IMR-90 (cell line): ENCODE results near the gene AGBL1. TPM values are rescaled to one million over a fixed set of nuclear protein-coding genes. Genes with fewer than 3 reads are reported as not detected.

Source experiments
- ATAC-seq: fragments of 200-7000 bp; cut with Tn5 transposase; 2 replicates; pipeline ENCODE4 v1.9.1; 2020; ENCODE audit warnings: low read depth, mild to moderate bottlenecking, moderate library complexity
- BruUV-seq: library from RNA; stranded (reverse); fragments of 400-500 nt; replicated peaks from 2 replicates; lab custom pipeline; 2021; lab: Mats Ljungman, UMichigan
- CTCF ChIA-PET: fragments of 300-600 bp; formaldehyde crosslinking; extraction: SDS; loops from one replicate; lab custom pipeline; 2021; ENCODE audit warnings: antibody characterized with exemption; lab: Yijun Ruan, JAX
- POLR2A ChIA-PET: fragments of 300-600 bp; sonication (Branson Sonifier 250); formaldehyde crosslinking; loops from one replicate; lab custom pipeline; 2022; ENCODE audit warnings: antibody characterized with exemption; ENCODE audit not compliant: unreplicated experiment; lab: Charles Lee
- DNase-seq: peaks from one replicate; pipeline ENCODE4 v3.0.0; 2013
- H2AFZ ChIP-seq: replicated peaks from 2 replicates; pipeline ENCODE3; 2013; ENCODE audit warnings: low read length, mild to moderate bottlenecking; ENCODE audit not compliant: poor library complexity
- H2AK5ac ChIP-seq: 2 replicates; pipeline ENCODE4 v1.6.1; 2013; ENCODE audit warnings: low read depth, low read length, inconsistent platforms
- H2AK9ac ChIP-seq: replicated peaks from 2 replicates; pipeline ENCODE3; 2013; ENCODE audit warnings: mild to moderate bottlenecking, low read depth, low read length, moderate library complexity; ENCODE audit not compliant: poor library complexity
- H2BK120ac ChIP-seq: 2 replicates; pipeline ENCODE4 v1.6.1; 2013; ENCODE audit warnings: low read depth, low read length, inconsistent platforms
- H2BK15ac ChIP-seq: 3 replicates; pipeline ENCODE4 v1.6.1; 2013; ENCODE audit warnings: low read depth, low read length, inconsistent platforms
- H2BK20ac ChIP-seq: 2 replicates; pipeline ENCODE4 v1.6.1; 2013; ENCODE audit warnings: low read depth, mild to moderate bottlenecking, inconsistent platforms, low read length, moderate library complexity
- H2BK5ac ChIP-seq: 2 replicates; pipeline ENCODE4 v1.6.1; 2013; ENCODE audit warnings: mild to moderate bottlenecking, low read depth, low read length, inconsistent platforms; ENCODE audit not compliant: poor library complexity, severe bottlenecking
- H3K14ac ChIP-seq: replicated peaks from 2 replicates; pipeline ENCODE4 v1.6.1; 2013; ENCODE audit warnings: low read depth, low read length, inconsistent platforms
- H3K18ac ChIP-seq: 2 replicates; pipeline ENCODE4 v1.6.1; 2013; ENCODE audit warnings: low read depth, low read length, control low read depth
- H3K23ac ChIP-seq: 2 replicates; pipeline ENCODE4 v1.6.1; 2013; ENCODE audit warnings: low read depth, low read length, inconsistent platforms
- H3K27ac ChIP-seq: 2 replicates; pipeline ENCODE4 v1.5.1; 2013; ENCODE audit warnings: mild to moderate bottlenecking, control low read depth, low read length; ENCODE audit not compliant: insufficient read depth
- H3K27me3 ChIP-seq: 2 replicates; pipeline ENCODE4 v1.6.1; 2013; ENCODE audit warnings: low read length; ENCODE audit not compliant: control insufficient read depth, insufficient read depth
- H3K36me3 ChIP-seq: 2 replicates; pipeline ENCODE4 v1.6.1; 2013; ENCODE audit warnings: low read length, mixed read lengths; ENCODE audit not compliant: control insufficient read depth, insufficient read depth
- H3K4ac ChIP-seq: 2 replicates; pipeline ENCODE4 v1.6.1; 2013; ENCODE audit warnings: low read depth, low read length, inconsistent platforms
- H3K4me1 ChIP-seq: 2 replicates; pipeline ENCODE4 v1.6.1; 2013; ENCODE audit warnings: low read length, mixed read lengths; ENCODE audit not compliant: control insufficient read depth, insufficient read depth
- H3K4me2 ChIP-seq: 2 replicates; pipeline ENCODE4 v1.6.1; 2013; ENCODE audit warnings: low read depth, mild to moderate bottlenecking, control low read depth, low read length, moderate library complexity
- H3K4me3 ChIP-seq: 2 replicates; pipeline ENCODE4 v1.5.1; 2013; ENCODE audit warnings: low read depth, mild to moderate bottlenecking, control low read depth, low read length, moderate library complexity; ENCODE audit not compliant: insufficient read depth
- H3K56ac ChIP-seq: 2 replicates; pipeline ENCODE4 v1.6.1; 2013; ENCODE audit warnings: low read length, inconsistent platforms; ENCODE audit not compliant: insufficient read depth; ENCODE audit errors: extremely low read depth
- H3K79me1 ChIP-seq, 2 experiments: 2 replicates each; pipeline ENCODE4 v1.6.1; 2013; ENCODE audit warnings: low read length in 2 of 2, inconsistent platforms in 1 of 2, low read depth in 1 of 2
- H3K9ac ChIP-seq: 2 replicates; pipeline ENCODE4 v1.6.1; 2013; ENCODE audit warnings: low read depth, low read length, control low read depth
- H3K9me1 ChIP-seq: 2 replicates; pipeline ENCODE4 v1.6.1; 2013; ENCODE audit warnings: low read length, inconsistent platforms; ENCODE audit not compliant: insufficient read depth
- H3K9me3 ChIP-seq: 2 replicates; pipeline ENCODE4 v1.6.1; 2013; ENCODE audit warnings: low read length; ENCODE audit not compliant: control insufficient read depth, insufficient read depth
- H4K20me1 ChIP-seq: 2 replicates; pipeline ENCODE4 v1.6.1; 2013; ENCODE audit warnings: low read length, inconsistent platforms; ENCODE audit not compliant: insufficient read depth
- H4K5ac ChIP-seq: 2 replicates; pipeline ENCODE4 v1.6.1; 2013; ENCODE audit warnings: mild to moderate bottlenecking, low read depth, low read length, control low read depth
- H4K8ac ChIP-seq, 2 experiments: 2 replicates each; pipeline ENCODE4 v1.6.1; 2013; ENCODE audit warnings: low read depth in 2 of 2, low read length in 2 of 2, control low read depth in 1 of 2, inconsistent platforms in 1 of 2
- H4K91ac ChIP-seq: 2 replicates; pipeline ENCODE4 v1.6.1; 2013; ENCODE audit warnings: low read depth, low read length, inconsistent platforms; ENCODE audit not compliant: insufficient read depth
- CEBPB ChIP-seq: IDR thresholded peaks from 2 replicates; pipeline ENCODE4 v1.6.1; 2012; ENCODE audit warnings: low read depth, low read length, improper control_type of control experiment
- CHD1 ChIP-seq: IDR thresholded peaks from 2 replicates; pipeline ENCODE4 v1.6.1; 2012; ENCODE audit warnings: low read depth, low read length, improper control_type of control experiment
- FOS ChIP-seq: fragments of 150-350 bp; IDR thresholded peaks from 2 replicates; pipeline ENCODE4 v1.6.1; 2016; ENCODE audit warnings: low read depth, low read length
- MAFK ChIP-seq: IDR thresholded peaks from 2 replicates; pipeline ENCODE4 v1.6.1; 2012; ENCODE audit warnings: low read depth, low read length, improper control_type of control experiment
- MAZ ChIP-seq: IDR thresholded peaks from 2 replicates; pipeline ENCODE4 v1.6.1; 2012; ENCODE audit warnings: low read depth, mild to moderate bottlenecking, low read length, improper control_type of control experiment, moderate library complexity, borderline replicate concordance
- NFE2L2 ChIP-seq: fragments of 150-350 bp; IDR thresholded peaks from 2 replicates; pipeline ENCODE4 v1.6.1; 2016; ENCODE audit warnings: low read depth, mild to moderate bottlenecking, low read length
- POLR2A ChIP-seq: IDR thresholded peaks from 2 replicates; pipeline ENCODE4 v1.6.1; 2012; ENCODE audit warnings: mild to moderate bottlenecking, low read depth, low read length
- RCOR1 ChIP-seq: IDR thresholded peaks from 2 replicates; pipeline ENCODE4 v1.6.1; 2012; ENCODE audit warnings: mild to moderate bottlenecking, low read length, improper control_type of control experiment; ENCODE audit not compliant: insufficient replicate concordance
- RFX5 ChIP-seq: IDR thresholded peaks from 2 replicates; pipeline ENCODE4 v1.8.0; 2012; ENCODE audit warnings: low read depth, mild to moderate bottlenecking, low read length, moderate library complexity
- SMC3 ChIP-seq: fragments of 150-350 bp; IDR thresholded peaks from 2 replicates; pipeline ENCODE4 v1.6.1; 2016; ENCODE audit warnings: low read depth, mild to moderate bottlenecking, antibody characterized with exemption, low read length, moderate library complexity
- WGBS, 2 experiments: methylation state at CpG; one replicate each; pipeline versions ENCODE4 v1.1.5 to v1.1.7; 2013; ENCODE audit warnings: missing lambda C conversion rate in 2 of 2; ENCODE audit not compliant: insufficient read length in 1 of 2; ENCODE audit errors: extremely low coverage in 2 of 2; 5-methylcytosine and 5-hydroxymethylcytosine counted together
- dilution Hi-C: fragments of 300-500 bp; cut with HindIII; formaldehyde crosslinking; loops from one replicate; pipeline ENCODE4 v1.14.3; 2018; ENCODE audit warnings: low sequenced_read_pairs; ENCODE audit not compliant: unreplicated experiment
- in situ Hi-C: fragments of 300-500 bp; cut with MboI; formaldehyde crosslinking; loops from 3 replicates; pipeline ENCODE4 v1.14.3; 2019; ENCODE audit warnings: low sequenced_read_pairs, inconsistent platforms, mixed read lengths
- intact Hi-C: fragments of 100-400 bp; cut with micrococcal nuclease; formaldehyde crosslinking; loops from 2 replicates; pipeline ENCODE4 v1.10.0; 2022
- polyA plus RNA-seq, 3 experiments: library from polyadenylated mRNA; depleted of rRNA; stranded (reverse); fragments of >200 nt; gene quantifications; 2 replicates each; pipeline ENCODE4 v1.2.3, GENCODE V29; 2012; ENCODE audit warnings: low replicate concordance in 1 of 3
- total RNA-seq: library from RNA; depleted of rRNA; stranded (reverse); fragments of >200 nt; gene quantifications from 2 replicates; pipeline ENCODE4 v1.2.3, GENCODE V29; 2012
- TF ChIP-seq, protein P1 (sequence below): conservative IDR thresholded peaks from 2 replicates; pipeline ENCODE4 v1.5.1; 2012; ENCODE audit warnings: mild to moderate bottlenecking, low read depth, low read length, improper control_type of control experiment
- TF ChIP-seq, protein P2 (sequence below): fragments of 150-350 bp; IDR thresholded peaks from 2 replicates; pipeline ENCODE4 v1.6.1; 2016; ENCODE audit warnings: low read depth, mild to moderate bottlenecking, low read length, moderate library complexity, borderline replicate concordance
- TF ChIP-seq, protein P3 (sequence below): fragments of 150-350 bp; IDR thresholded peaks from 2 replicates; pipeline ENCODE4 v1.6.1; 2017; ENCODE audit warnings: mild to moderate bottlenecking, antibody characterized with exemption, low read length, low read depth

Gene AGBL1
- total and polyA plus RNA-seq, 2 of the 4 experiments (the other 2 are of a cell fraction) = not detected

DNA sequence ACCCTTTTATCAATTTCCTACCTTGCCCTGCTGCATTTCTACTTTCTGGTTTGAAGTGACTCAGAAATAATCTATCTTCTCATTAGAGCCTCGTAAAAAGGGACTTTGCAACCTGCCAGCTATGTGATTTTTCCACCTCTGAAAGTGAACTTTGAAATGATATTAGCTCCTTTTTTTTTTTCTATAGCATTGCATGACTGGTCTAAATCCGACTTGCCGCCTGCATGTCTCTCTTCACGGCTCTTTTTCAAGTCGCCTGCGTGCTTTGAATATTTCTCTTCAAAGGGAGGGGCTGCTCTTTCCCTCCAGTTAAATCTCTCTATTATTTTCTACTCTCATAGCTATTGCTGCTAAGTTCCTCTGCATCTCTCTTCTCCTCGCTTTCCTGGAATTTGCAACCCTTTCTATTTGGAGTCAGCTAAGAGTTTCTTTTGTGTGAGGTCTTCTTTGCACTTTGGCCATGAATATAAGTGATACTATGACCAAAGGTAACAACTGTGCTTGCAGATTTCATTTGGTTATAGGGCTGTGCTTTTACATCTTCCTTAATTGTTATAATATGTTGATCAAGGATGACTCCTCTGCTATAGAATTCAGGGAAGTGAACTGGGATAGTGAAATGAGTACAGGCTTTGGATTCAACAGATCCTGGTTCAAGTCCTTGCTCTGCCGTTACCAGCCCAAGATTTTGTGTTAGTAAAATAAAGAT, 541.1 kb downstream of the AGBL1 start:
- no peak overlapping the region for H4K5ac ChIP-seq
- no peak overlapping the region for H3K56ac ChIP-seq
- DNase-seq (no peak), ATAC-seq (no peak)
- no peak overlapping the region for H2BK120ac ChIP-seq
- no peak overlapping the region for H3K4me2 ChIP-seq
- H2BK20ac ChIP-seq = no peak overlapping the region
- no peak overlapping the region for H3K18ac ChIP-seq
- intact Hi-C loops (no loop called here), dilution Hi-C loops (no loop called here), in situ Hi-C loops (no loop called here)
- H3K9ac ChIP-seq = no peak overlapping the region
- no peak overlapping the region for H4K91ac ChIP-seq
- no peak overlapping the region for H2AK5ac ChIP-seq
- no peak overlapping the region for H3K23ac ChIP-seq
- H3K4ac ChIP-seq = no peak overlapping the region
- H3K79me1 ChIP-seq = no peaks in the 10 kb centered on the region
- H4K8ac ChIP-seq = no peak overlapping the region
- no peaks in the 10 kb centered on the region for H3K36me3 ChIP-seq
- H3K27ac ChIP-seq = no peak overlapping the region
- H2AK9ac ChIP-seq = no peak overlapping the region
- no peaks in the 10 kb centered on the region for H3K4me1 ChIP-seq
- H3K4me3 ChIP-seq = no peak overlapping the region
- no peak overlapping the region for H2BK5ac ChIP-seq
- no peak for TF ChIP-seq CEBPB
- TF ChIP-seq FOS = no peak
- TF ChIP-seq NFE2L2 = no peak
- TF ChIP-seq, protein P1, sequence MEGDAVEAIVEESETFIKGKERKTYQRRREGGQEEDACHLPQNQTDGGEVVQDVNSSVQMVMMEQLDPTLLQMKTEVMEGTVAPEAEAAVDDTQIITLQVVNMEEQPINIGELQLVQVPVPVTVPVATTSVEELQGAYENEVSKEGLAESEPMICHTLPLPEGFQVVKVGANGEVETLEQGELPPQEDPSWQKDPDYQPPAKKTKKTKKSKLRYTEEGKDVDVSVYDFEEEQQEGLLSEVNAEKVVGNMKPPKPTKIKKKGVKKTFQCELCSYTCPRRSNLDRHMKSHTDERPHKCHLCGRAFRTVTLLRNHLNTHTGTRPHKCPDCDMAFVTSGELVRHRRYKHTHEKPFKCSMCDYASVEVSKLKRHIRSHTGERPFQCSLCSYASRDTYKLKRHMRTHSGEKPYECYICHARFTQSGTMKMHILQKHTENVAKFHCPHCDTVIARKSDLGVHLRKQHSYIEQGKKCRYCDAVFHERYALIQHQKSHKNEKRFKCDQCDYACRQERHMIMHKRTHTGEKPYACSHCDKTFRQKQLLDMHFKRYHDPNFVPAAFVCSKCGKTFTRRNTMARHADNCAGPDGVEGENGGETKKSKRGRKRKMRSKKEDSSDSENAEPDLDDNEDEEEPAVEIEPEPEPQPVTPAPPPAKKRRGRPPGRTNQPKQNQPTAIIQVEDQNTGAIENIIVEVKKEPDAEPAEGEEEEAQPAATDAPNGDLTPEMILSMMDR = no peak
- TF ChIP-seq, protein P2, sequence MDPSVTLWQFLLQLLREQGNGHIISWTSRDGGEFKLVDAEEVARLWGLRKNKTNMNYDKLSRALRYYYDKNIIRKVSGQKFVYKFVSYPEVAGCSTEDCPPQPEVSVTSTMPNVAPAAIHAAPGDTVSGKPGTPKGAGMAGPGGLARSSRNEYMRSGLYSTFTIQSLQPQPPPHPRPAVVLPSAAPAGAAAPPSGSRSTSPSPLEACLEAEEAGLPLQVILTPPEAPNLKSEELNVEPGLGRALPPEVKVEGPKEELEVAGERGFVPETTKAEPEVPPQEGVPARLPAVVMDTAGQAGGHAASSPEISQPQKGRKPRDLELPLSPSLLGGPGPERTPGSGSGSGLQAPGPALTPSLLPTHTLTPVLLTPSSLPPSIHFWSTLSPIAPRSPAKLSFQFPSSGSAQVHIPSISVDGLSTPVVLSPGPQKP = no peak
- TF ChIP-seq RFX5 = no peak
- no peak for TF ChIP-seq POLR2A
- TF ChIP-seq CHD1 = no peak
- TF ChIP-seq SMC3 = no peak
- TF ChIP-seq RCOR1 = no peak
- TF ChIP-seq MAFK = no peak
- TF ChIP-seq MAZ = no peak
- TF ChIP-seq, protein P3, sequence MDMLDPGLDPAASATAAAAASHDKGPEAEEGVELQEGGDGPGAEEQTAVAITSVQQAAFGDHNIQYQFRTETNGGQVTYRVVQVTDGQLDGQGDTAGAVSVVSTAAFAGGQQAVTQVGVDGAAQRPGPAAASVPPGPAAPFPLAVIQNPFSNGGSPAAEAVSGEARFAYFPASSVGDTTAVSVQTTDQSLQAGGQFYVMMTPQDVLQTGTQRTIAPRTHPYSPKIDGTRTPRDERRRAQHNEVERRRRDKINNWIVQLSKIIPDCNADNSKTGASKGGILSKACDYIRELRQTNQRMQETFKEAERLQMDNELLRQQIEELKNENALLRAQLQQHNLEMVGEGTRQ = no peak
- WGBS, 2 experiments = no CpG with 5 or more reads among the region's 8 CpGs
- ChIA-PET CTCF (no interaction called here), POLR2A (no interaction called here)
- H3K27me3 ChIP-seq = no peaks in the 10 kb centered on the region
- no peak overlapping the region for H3K14ac ChIP-seq
- H4K20me1 ChIP-seq = no peaks in the 10 kb centered on the region
- H3K9me3 ChIP-seq = peaks cover 16% of the 10 kb centered on the region
- H2BK15ac ChIP-seq = no peak overlapping the region
- no peak overlapping the region for H2AFZ ChIP-seq
- BruUV-seq = no TSS peak
- H3K9me1 ChIP-seq = no peaks in the 10 kb centered on the region
